ENCODE results near the gene GULP1.

DNA sequence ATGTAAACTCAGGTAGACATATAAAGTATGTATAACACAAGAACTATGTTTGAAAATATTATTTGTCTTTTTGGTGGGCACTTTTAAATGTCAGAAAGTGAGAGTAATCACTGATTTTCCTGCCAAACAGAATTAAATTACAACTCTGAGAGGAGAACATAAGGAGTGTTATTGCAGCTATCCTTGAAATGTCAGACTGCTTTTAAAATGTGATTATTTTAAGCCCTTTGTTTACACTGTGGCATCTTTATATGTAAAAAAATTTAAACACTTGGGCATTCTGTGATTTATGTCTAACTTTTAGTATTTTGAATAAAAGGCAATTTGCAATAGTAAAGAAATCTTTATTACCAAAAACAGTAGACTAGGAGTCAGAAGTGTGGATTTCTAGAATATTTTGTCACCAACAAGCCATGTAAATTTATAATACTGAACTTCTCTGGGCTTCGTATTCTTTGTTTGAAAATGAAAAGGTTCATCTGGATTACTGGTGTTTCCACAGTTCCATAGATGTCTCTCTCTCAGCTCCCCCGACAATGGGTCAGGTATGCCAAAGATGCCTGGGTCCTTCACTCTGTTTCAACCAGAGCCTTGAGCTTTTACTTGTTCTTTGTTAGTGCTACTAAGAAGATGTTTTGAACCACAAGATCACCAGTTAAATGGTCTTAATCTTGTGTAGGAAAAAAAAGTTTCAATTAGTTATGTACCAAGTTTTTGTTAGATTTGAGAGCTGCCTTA lies 38.8 kb downstream of the GULP1 start:
- TF ChIP-seq, protein P1, sequence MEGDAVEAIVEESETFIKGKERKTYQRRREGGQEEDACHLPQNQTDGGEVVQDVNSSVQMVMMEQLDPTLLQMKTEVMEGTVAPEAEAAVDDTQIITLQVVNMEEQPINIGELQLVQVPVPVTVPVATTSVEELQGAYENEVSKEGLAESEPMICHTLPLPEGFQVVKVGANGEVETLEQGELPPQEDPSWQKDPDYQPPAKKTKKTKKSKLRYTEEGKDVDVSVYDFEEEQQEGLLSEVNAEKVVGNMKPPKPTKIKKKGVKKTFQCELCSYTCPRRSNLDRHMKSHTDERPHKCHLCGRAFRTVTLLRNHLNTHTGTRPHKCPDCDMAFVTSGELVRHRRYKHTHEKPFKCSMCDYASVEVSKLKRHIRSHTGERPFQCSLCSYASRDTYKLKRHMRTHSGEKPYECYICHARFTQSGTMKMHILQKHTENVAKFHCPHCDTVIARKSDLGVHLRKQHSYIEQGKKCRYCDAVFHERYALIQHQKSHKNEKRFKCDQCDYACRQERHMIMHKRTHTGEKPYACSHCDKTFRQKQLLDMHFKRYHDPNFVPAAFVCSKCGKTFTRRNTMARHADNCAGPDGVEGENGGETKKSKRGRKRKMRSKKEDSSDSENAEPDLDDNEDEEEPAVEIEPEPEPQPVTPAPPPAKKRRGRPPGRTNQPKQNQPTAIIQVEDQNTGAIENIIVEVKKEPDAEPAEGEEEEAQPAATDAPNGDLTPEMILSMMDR (optimal IDR thresholded peaks at IDR 0.05 in 1 of 3, IDR thresholded peaks at IDR 0.05 in 1 of 3, conservative IDR thresholded peaks at IDR 0.05 in 1 of 3; ENCODE audit: extremely low read depth in 1 of 3, insufficient read depth in 2 of 3, low read length in 3 of 3) = no peak
- TF ChIP-seq EZH2 (IDR thresholded peaks at IDR 0.05; ENCODE audit: low read length) = no peak
